ENCODE results near the gene DNAH9.

DNAH9 gene

DNA sequence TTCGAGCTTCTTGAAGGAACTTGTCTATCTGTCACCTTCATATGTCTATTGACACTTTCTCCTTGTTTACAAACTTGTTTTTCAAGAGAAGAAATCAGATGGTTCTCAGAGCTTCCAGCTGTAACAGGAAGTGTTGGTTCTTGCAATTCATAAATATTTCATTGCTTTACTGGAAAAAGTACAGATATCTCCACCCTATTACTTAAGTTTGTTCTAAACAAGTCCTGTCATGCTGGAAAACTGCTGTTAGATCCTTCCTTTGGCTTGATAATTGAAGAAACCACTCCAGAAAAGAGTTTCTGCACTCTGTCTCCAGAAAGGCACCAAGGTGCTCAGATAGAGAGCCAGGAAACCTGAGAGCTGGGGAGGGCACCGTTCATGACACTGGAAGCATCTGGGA, 181.6 kb downstream of the DNAH9 start:
- DNase-seq: no peak

DNA sequence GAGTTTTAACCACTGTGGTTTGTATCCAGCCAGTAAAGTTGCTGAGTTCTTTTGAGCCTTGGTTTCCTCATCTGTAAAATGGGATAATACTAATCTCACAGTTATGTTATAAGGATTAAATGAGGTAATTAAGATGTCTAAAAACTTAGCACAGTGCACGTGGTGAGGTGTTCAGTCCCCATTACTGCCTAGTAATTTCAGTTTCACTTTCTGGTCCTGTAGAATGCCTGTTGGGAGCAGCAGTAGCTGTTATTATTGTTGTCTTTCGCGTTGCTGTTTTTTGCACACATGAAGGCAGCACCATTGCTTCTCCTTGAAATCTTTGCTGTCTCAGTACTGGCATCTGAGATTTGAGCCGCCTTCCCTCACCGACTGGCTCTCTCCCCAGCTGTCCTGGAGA, 182.4 kb downstream of the DNAH9 start:
- DNase-seq: no peak

DNA sequence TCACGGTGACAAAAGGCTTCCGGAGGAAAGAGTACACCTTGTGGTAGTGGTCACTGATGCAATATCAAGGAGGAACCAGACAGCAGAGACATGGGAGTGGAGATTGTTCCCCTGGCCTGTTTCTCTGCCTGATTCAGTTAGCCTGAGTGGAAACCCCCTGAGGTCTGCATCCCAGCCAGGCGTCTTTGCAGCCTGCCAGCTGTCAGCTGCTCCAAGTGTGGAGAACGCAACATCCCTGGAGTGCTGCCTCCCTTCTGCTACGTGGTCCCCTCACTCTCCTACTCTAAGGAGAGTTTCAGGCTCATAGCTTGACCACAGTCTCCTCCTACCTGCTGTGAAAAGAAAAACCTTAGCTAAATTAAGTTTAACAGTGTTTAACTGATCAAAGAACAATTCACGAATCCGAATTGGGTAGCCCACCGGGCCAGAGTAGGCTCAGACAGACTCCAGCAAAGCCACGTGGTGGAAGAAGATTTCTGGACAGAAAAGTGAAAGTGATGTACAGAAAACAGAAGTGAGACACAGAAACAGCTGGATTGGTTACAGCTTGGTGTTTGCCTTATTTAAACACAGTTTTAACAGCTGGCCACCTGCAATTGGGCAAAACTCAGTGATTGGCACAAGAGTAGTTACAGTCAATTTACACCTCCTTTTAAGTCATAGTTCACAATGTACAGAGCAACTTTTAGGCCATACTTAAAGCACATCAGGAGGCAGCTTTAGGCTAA, 188.6 kb downstream of the DNAH9 start:
- no peak for DNase-seq

DNA sequence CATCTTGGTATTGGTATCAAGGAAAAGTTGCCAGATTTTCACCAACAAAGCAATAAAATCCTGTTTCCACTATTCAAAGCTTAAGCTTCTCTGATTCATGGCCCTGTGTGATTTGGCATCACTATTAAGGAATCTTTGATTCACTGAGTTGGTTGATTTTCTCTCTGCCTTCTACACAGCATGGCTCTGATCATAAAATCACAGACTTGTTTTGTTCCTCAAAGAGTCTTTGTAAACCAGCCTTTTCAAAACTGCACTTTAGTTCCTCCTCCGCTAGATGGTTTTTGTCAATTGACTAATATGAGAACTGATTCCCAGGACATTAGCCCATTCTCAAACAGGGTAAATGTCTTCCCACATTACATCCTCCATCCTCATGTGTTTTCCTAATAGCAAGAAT, 197.6 kb downstream of the DNAH9 start:
- DNase-seq: no peak

DNA sequence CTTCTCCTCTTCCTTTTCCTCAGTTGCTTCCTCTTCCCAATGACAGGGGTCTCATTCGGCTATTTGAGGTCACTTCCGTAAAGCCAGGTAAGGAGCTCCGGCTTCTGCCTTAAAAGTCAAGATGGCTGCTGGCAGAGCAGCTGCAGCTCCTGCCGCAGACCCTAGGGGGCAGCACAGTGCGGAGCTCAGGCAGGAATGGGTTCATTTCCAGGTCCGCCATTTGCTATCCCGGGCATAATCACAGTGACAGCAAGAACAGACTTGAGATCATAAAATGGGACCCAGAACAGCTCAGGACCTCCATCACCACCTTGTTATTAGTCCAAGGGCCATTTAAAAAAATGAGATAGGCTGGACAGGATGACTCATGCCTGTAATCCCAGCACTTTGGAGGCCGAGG, 199.5 kb downstream of the DNAH9 start:
- peak; percentile 22 for DNase-seq

DNA sequence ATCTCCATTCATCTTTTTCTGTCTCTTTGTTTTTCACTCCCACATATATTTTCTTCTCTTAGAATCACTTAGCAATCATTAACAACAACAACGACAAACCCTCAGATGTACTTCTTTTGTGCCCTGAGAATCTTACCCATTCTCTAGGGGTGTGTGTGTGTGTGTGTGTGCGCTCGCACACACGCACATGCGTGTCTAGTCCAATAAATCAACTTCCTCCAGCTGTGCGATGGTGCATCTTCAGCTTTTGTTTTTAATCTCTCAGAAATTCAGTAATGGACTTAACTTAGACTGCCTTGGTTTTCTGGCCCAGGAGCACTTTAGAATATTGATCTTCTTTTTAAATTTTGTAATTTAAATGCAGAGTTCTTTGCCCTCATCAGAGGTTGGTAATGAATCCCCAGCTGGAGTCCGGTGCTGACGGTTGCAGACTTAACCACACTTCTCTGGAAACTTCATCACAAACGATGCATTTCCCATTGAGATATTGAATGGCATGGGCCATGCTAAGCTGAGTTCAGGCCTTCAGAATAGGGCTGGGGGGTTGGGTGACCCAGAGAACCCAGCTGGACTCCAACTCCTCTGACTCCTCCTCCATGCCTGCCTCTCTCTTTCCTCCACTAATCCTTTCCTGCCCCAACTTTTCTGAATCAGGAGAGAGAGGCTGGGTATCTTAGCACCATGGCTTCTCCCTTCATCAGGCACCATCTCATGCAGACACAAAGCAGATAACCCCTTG, 205.1 kb downstream of the DNAH9 start:
- no peak for DNase-seq

DNA sequence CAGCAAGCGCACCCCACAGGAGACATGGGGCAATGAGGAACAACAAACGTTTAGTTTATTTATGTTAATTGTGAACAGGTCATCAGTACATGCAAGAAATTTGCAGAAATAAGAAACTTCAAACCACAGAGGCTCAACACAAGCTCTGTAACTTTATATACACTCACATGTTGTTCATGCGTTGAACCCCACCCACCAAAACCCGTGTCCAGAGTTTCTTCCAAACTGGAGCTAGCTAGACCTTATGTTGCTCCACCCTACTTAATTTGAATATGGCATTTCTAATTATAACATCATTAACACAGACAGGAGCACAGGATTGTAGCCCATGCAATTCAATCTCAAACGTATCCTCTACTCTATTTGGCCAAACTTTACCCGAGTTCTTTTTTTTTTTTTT, 206.9 kb downstream of the DNAH9 start:
- DNase-seq: no peak

DNA sequence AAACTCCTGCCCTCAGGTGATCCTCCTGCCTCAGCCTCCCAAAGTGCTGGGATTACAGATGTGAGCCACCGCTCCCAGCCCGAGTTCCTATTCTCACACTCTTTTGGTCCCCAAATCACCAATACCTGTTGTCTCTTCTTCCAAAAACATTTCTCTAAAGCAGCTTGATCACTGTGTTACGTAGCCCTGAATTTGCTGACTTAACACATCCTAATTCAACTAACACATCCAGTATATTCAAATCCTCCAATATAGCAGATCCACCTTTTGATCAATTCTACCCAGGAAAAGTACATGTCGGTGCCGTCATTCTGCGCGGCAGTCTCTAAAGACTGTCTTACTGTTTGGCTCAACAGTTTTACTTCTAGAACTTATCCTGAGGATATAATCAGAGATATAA, 207.7 kb downstream of the DNAH9 start:
- no peak for DNase-seq

DNA sequence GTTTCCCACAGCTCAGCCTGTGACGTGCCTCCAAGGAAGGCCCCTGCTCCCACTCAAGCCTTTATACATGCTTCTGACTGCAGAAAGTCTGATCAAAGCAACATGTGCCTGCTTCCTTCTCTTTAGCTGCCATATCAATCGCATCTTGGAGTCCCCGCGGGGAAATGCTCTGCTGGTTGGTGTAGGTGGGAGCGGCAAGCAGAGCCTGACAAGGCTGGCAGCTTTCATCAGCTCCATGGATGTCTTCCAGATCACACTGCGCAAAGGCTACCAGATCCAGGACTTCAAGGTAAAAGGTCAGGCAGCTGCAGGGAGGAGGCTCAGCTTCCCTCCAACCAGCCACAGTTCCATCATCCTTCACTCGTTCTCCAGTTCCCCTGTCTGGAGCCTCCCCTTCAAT, 209.3 kb downstream of the DNAH9 start:
- DNase-seq: no peak

DNA sequence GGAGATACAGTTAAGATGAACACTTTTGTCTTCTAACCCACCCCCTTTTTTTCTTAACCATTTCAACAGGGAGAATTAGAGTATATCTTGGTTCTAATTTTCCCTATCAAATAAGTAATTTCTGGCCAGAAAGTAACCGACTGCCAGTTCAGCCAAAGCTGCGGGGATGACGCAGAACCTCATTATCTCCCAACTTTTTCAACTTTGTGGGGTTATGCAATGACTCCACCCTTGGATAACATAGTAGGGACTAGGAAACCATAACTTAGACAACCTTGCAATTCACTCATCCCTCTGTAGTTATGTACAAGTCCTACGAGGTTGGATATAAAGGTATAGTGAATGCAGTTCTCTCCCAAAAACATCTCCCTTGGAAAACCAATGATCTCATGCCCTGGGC, 215.0 kb downstream of the DNAH9 start:
- no peak for DNase-seq

DNA sequence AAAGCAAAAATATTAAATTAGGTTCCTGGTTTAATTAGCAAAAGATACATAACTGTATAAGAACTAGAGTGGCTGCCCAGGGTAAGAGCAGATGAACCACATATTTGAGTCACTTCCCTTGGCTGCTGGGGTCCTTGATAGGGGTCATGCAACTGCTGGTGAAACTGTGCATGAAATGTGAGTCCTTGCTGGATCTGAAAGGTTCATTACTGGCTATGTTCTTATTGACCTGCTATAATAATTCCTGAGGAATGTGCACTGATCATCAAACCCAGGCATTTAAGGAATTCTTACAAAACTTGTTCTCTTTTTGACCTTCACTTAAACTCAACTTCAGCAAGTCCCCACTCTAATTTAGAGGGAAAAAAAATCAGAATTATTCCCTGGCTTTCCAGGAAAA, 215.6 kb downstream of the DNAH9 start:
- no peak for DNase-seq

DNA sequence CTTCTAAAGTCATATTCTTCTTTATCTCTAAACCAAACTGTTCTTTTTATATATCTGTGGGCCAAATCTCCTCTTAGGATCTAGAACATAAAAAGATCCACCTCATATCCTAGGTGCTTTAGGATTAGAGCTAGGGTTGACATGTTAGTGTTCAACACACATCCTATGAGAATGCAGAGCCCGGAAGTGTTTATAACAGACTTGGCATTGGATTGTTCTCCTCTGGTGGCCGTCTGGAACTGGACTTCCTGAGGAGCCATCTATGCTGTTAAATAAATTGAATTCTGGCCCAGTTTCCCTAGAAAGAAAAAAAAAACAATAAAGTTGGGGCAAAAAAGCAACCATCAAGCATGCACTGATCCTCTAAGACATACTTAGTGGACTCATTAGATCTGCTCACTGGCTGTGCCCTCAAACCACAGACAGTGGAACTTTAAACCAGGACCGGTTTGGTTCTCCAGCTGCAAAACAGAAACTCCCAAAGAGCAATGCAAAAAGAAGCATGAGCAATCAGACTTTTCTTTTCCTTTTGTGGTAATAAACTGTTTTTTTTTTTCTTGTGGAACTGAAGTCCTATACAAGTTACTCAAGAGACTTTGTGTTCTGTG, 216.5 kb downstream of the DNAH9 start:
- DNase-seq: no peak

DNA sequence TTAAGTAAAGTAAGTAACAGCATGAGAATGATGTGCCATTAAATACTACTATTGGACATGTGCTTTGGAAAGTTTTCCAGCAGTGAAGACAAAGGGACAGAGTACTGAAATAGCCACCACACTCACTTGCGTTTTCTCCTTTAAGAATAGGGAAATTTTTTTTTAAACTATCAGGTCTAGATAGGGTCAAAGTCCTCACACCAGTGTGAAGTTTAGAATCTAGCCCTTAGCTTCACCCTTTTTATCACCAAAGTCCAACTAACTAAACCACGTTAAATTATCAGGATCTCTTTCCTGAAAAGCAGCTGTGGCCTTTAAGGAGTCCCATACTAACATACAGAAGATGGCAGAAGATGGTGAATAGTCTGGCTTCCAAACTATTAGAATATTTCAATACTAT, 218.1 kb downstream of the DNAH9 start:
- no peak for DNase-seq

DNA sequence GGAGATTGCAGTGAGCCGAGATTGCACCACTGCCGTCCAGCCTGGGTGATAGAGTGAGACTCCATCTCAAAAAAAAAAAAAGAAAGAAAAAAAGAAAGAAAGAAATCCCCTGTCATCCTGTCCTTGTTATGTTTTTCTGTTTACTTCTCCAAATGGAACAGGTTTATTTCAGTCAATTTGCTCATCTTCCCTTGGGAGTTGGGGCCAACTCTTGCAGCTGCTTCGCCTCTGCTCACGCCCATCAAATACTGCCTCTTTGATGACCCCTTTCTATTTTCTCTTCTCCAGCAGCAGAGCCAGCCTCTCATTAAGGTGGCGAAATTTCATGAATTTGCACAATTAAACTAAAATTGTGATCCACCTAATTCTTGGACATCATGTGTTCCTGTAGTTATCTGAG, 225.6 kb downstream of the DNAH9 start:
- DNase-seq: no peak

DNA sequence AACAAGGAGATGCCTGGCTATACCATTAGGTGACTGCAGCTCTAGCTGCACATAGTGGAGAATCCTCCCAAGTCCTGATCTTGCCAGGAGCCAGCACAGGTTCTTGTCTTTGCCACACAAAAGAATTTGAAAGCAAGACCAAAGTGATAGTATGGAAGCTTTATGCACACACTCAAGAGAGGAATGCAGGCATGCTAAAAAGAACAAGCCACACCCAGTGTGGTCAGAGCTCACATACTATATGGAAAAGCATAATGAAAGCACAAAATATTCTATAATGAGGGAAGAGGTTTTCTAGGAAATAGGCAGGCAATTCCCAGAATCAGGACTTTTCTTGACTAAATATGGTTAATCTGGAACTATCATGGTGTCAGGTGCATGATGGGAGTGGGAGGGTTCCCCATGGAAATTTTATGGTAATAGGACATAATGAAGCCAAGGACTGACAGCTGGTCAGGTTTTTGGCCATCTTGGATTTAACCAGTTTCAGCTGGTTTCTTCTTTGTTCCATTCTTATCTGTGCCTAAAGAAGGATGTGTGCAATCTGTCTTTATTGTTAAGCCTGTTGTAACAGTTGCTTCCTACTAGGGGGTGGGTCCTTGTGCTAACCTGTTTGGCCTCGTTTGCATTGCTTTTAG, 227.4 kb downstream of the DNAH9 start:
- DNase-seq: no peak

DNA sequence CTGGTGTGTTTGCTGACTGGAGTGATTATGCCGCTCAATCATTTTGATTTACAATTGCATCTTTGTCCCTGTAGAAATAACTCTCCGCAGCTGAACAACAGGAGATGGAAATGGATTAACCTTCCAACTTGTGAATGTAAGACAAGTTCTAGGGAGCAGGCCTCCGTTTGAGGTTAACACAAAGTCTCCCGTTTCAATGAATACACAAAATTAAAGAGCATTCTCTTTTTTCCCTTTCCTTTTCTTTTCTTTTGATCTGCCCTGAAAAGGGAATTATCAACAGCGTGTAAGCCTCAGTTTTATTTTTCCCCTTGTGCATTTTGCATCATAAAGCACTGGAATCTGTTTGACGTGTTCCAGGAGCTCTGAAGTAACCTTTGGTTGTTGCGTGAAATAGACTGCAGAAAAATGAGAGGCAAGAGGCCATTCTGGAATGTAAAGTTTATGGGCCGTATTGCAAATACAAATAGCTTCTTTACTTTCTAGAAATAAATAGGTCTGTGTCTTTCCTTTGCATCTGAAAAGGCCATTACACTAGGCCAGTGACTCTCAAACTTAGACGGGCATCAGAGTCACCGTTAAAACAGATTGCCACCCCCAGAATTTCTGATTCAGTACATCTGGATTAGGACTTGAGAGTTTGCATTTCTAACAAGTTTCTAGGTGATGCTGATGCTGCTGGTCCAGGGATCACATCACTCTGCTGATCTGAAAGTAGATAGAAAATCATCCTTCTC, 234.3 kb downstream of the DNAH9 start:
- no peak for DNase-seq

DNA sequence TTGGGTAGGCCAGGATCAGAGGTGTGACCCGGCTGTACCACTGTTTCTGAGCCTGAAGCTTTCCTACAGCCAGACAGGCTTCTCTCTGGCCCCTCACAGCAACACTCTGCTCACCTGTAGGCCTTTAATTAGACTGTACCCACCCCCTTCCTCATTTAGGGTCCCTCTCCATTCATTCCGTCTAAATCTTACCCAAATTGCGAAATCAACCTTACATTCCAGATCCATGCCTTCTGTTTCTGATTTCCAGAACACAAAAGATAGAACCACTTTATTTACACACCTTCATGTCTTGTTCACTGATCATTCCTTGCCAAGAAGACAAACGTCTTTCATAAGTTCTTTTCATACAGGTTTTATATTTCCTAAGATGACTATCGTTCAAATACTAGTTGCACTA, 238.2 kb downstream of the DNAH9 start:
- DNase-seq: no peak

DNA sequence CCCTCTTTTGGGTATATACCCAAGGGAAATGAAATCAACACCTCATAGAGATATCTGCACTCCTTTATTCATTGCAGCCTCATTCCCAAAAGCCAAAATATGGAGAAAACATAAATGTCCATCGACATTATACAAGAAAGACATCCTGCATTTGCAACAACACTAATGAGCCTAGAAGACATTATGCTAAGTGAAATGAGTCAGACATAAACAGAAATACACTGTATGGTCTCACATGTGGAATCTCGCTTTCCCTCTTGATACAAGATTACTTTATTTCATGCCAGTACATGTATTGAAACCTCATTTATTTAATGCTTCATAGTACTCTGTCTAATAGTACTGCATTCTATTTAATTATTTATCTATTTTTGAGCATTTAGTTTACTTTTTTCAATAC, 241.8 kb downstream of the DNAH9 start:
- no peak for DNase-seq

DNA sequence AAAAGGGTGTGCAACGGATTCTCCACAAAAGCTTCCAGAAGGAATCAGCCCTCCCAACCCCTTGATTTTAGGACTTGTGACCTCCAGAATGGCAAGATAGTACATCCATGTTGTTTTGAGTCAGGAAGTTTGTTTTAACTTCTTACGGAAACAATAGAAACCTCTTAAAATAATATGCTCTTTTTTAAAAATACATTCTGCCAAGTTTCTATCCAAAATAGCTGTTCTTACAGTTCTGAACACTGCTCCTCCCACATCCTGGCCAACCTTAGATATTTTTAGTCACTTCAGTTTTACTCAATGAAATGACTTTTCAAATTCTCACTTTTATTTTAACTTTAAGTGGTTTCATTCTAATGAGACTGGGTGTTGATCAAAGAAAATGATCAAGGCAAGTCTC, 242.6 kb downstream of the DNAH9 start:
- DNase-seq: no peak

DNA sequence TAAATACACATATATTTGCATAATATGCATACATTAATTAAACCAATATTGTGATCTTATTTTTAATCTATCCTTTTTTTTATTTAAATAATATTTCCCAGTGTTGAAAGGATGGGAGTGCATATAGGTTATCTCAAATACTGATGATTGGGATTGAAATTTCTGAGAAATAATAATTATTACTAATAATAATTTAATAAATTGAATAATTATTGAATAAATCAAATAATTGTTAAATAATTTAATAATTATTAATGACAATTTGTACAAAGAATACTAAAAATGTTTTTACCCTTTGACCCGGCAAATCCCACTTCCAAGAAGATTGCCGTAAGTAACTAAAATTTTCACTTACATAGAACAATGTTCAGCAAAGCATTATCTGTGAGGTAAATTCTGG, 250.1 kb downstream of the DNAH9 start:
- no peak for DNase-seq

DNA sequence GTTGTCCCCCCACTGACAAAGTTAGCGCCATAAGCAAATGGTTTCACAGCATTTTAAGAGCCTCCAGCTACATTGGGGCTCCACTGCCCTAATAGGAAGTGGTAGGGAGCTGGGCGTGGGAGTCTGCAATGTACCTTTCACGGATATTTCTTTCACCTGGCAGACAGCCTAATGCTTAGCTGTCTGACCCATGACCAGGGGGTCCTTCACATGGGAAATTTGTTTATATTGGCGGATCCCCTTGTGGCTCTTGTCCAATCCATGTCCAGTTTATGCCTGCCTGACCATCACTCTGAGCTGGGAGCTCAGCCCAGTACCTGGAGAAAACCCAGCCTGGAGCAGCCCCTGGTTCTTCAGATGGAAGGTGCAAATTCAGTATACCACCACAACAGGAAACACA, 254.0 kb downstream of the DNAH9 start:
- no peak for DNase-seq

DNA sequence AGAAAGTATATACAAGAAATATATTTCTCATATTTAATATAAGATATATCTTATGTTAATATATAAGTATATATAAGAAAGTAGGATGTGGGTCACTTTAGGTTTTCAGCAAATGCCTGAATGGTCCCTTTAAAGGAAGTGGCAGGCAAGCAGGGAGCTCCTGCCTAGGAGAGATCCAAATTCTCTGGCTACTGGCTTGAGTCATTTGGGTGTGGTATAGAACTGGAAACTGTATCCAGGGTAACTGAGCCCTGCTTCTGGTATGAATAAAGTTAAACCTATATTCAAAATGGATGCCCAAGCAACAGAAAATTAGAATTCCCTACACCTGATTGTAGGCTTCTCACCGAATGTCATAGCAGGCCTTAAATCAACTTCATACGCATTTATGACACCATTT, 254.6 kb downstream of the DNAH9 start:
- no peak for DNase-seq
